Gastroesophageal sphincter (tissue), 3 donors: Measurements from ENCODE around the gene SLC35B4.

Experiments used
- CTCF ChIP-seq, 4 experiments: fragments of 200-600 bp in 2 of 4; fragments of 450-650 bp in 2 of 4; sonication (generic) in 1 of 4; IDR thresholded peaks; one replicate each; pipeline ENCODE4 v1.5.1; 2017 to 2019; ENCODE audit warnings: antibody characterized with exemption in 4 of 4, mild to moderate bottlenecking in 2 of 4, moderate library complexity in 2 of 4
- POLR2A ChIP-seq, 2 donors: fragments of 450-650 bp; IDR thresholded peaks; one replicate each; pipeline ENCODE4 v1.6.1; 2017; ENCODE audit warnings: antibody characterized with exemption in 2 of 2, mild to moderate bottlenecking in 2 of 2, moderate library complexity in 1 of 2
- POLR2AphosphoS5 ChIP-seq: sonication (generic); formaldehyde crosslinking; IDR thresholded peaks from one replicate; pipeline ENCODE4 v1.6.1; 2017; ENCODE audit warnings: antibody characterized with exemption

- TF ChIP-seq POLR2AphosphoS5 (no peak), POLR2A (IDR thresholded peaks at IDR 0.05) (no peak), CTCF (IDR thresholded peaks at IDR 0.05) (no peak)
These were observed 32.7 kb downstream of the SLC35B4 start for GRCh38 chr7:134284011-134284410.
